ENCODE results near the gene SORT1. TPM values are rescaled to one million over a fixed set of nuclear protein-coding genes. Genes with fewer than 3 reads are reported as not detected.

Gene SORT1
- total and polyA plus RNA-seq, 2 of the 13 experiments (the other 11 are each of a cell fraction or from before 2014, with no cell fraction given): 32.4 to 93.0 TPM

GRCh38 chr1:109274533-109275476, 122.9 kb downstream of the SORT1 start (continued):
- TF ChIP-seq MAZ (IDR thresholded peaks at IDR 0.05; ENCODE audit: borderline replicate concordance, low read depth, low read length): no peak; the same call in 1 of the 2 replicates
- 0 out of 2 replicates have a peak, but pooled peaks have one; percentile 55 for TF ChIP-seq MAZ (CRISPR knock-in tag; IDR thresholded peaks at IDR 0.05; ENCODE audit: low read depth)

- POLR2A ChIA-PET: interaction anchor here (2.2 kb wide), 1 partner anchor 26 kb away, joined by 8 read pairs; no protein-coding TSS in a partner anchor
- FAIRE-seq (no peak), ATAC-seq (no peak), DNase-seq (ENCODE audit: low spot score) (no peak)
- Histone ChIP-seq H2AFZ (ENCODE audit: low read length) (no peak overlapping the region), H3K4me1 (ENCODE audit: insufficient read depth, low read length) (peaks cover 64% of the 10 kb centered on the region), H3K27me3 (ENCODE audit: control insufficient read depth in 1 of 2, insufficient read depth in 2 of 2, low read length in 2 of 2) (no peaks in the 10 kb centered on the region), H3K79me2 (ENCODE audit: insufficient read depth, low read length) (no peaks in the 10 kb centered on the region), H3K9me3 (ENCODE audit: low read length) (no peaks in the 10 kb centered on the region), H4K20me1 (ENCODE audit: insufficient read depth, low read length) (no peaks in the 10 kb centered on the region), H3K27ac (ENCODE audit: extremely low read length, insufficient read depth, low read length) (peak overlapping the region; percentile 66), H3K9ac (ENCODE audit: insufficient read depth, low read depth, low read length) (no peak overlapping the region), H3K36me3 (replicated peaks in 1 of 2; ENCODE audit: control insufficient read depth in 1 of 2, insufficient read depth in 2 of 2, low read length in 2 of 2) (0 out of 5 replicates have a peak, but pooled peaks cover 2% of the 10 kb centered on the region in 2 experiments), H3K4me2 (ENCODE audit: low read depth, low read length) (peak overlapping the region; percentile 68; the same call in 1 of the 2 replicates), H3K4me3 (replicated peaks in 1 of 3; ENCODE audit: insufficient read depth in 1 of 3, low read depth in 2 of 3, low read length in 3 of 3) (no peak overlapping the region)
- intact Hi-C loops (cut with micrococcal nuclease; ENCODE audit: unreplicated experiment): loop anchor here (1.0 to 10.0 kb wide), 2 partner anchors 10 to 71 kb away; no protein-coding TSS in a partner anchor
- no TSS peak for BruUV-seq (replicated peaks)
- in situ Hi-C loops (cut with HindIII; ENCODE audit: extremely low pct_ligation_motif_present, low pct_unique_long_range_greater_than_20kb): loop anchor here (5.0 kb wide), 1 partner anchor 49 kb away; no protein-coding TSS in a partner anchor
- 86% methylated on average over 23 of the region's 30 CpGs for WGBS (ENCODE audit: low lambda C conversion rate)
- CTCF ChIA-PET (ENCODE audit: low intra/inter-chr PET ratio, low total read pairs): interaction anchor here (2.5 kb wide), 1 partner anchor 10 kb away, joined by 12 read pairs; no protein-coding TSS in a partner anchor
- TF ChIP-seq ZNF740 (CRISPR knock-in tag; IDR thresholded peaks at IDR 0.05): 0 out of 2 replicates have a peak, but pooled peaks have one; percentile 22
- TF ChIP-seq RBFOX2 (IDR thresholded peaks at IDR 0.05; ENCODE audit: low read depth, low read length): 0 out of 2 replicates have a peak, but pooled peaks have one; percentile 29
- no peak for TF ChIP-seq ZBTB42 (CRISPR knock-in tag; IDR thresholded peaks at IDR 0.05)
- no peak for TF ChIP-seq THRA (CRISPR knock-in tag; IDR thresholded peaks at IDR 0.05; ENCODE audit: borderline replicate concordance)
- TF ChIP-seq ZBTB40 (IDR thresholded peaks at IDR 0.05): no peak
- no peak for TF ChIP-seq ZBTB40 (CRISPR knock-in tag; IDR thresholded peaks at IDR 0.05)
Measured at GRCh38 chr1:109273570-109274288, 124.0 kb downstream of the SORT1 start.
